ENCODE data around the gene SH3GL3. TPM values are rescaled to one million over a fixed set of nuclear protein-coding genes. Genes with fewer than 3 reads are reported as not detected.

Gene SH3GL3
- polyA plus RNA-seq, 2 of the 4 experiments (the other 2 are of a cell fraction): 0.19 to 0.21 TPM

DNA sequence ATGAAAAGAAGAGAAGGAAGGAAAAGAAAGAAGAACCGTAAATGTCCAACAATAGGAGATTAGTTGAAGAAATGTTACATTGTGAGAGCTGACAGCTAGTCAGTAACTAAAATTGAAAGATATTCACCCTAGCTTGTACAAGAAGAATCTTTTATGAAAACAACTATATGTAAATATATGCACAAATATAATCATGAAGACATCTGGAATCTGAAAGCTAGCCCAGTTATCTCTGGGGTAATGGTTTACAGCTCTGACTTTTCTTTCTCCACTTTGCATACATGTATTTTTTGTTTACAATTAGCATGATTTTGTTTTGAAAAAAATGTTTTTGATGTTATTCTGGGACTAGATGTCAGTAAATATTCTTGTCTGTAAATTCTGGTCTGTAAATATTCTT, 169.7 kb downstream of the SH3GL3 start:
- no peaks in the 10 kb centered on the region for H3K9me3 ChIP-seq
- 21% methylated on average over 1 of the region's 1 CpG for WGBS (ENCODE audit: missing lambda C conversion rate)
- H3K4me3 ChIP-seq: no peak overlapping the region
- no peak overlapping the region for H3K27ac ChIP-seq
- H3K4me2 ChIP-seq: no peak overlapping the region
- ChIA-PET POLR2A (no interaction called here), CTCF (interaction anchor here (1.0 kb wide), 1 partner anchor 12 kb away, joined by 3 read pairs; no protein-coding TSS in a partner anchor)
- no peak for FAIRE-seq
- ATAC-seq: no peak
- H3K4me1 ChIP-seq: no peaks in the 10 kb centered on the region
- TF ChIP-seq JUN (IDR thresholded peaks at IDR 0.05) (no peak), HOXB13 (CRISPR knock-in tag; IDR thresholded peaks at IDR 0.05; ENCODE audit: low read depth) (no peak), TP53 (CRISPR knock-in tag; IDR thresholded peaks at IDR 0.05) (no peak), KDM5A (IDR thresholded peaks at IDR 0.05) (no peak), CHD4 (IDR thresholded peaks at IDR 0.05; ENCODE audit: borderline replicate concordance) (no peak), ZFP36 (IDR thresholded peaks at IDR 0.05; ENCODE audit: borderline replicate concordance, partially characterized antibody) (no peak), RARB (CRISPR knock-in tag; IDR thresholded peaks at IDR 0.05) (no peak), JUNB (IDR thresholded peaks at IDR 0.05) (no peak), PHF8 (IDR thresholded peaks at IDR 0.05; ENCODE audit: borderline replicate concordance, low read depth) (no peak), HEYL (CRISPR knock-in tag; IDR thresholded peaks at IDR 0.05) (no peak), CHD2 (IDR thresholded peaks at IDR 0.05; ENCODE audit: low read length, partially characterized antibody) (no peak), MAZ (IDR thresholded peaks at IDR 0.05; ENCODE audit: borderline replicate concordance, low read depth, low read length) (no peak)
- TF ChIP-seq, protein P1, sequence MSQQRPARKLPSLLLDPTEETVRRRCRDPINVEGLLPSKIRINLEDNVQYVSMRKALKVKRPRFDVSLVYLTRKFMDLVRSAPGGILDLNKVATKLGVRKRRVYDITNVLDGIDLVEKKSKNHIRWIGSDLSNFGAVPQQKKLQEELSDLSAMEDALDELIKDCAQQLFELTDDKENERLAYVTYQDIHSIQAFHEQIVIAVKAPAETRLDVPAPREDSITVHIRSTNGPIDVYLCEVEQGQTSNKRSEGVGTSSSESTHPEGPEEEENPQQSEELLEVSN (IDR thresholded peaks at IDR 0.05; ENCODE audit: borderline replicate concordance, low read depth): no peak
- TF ChIP-seq, protein P2, sequence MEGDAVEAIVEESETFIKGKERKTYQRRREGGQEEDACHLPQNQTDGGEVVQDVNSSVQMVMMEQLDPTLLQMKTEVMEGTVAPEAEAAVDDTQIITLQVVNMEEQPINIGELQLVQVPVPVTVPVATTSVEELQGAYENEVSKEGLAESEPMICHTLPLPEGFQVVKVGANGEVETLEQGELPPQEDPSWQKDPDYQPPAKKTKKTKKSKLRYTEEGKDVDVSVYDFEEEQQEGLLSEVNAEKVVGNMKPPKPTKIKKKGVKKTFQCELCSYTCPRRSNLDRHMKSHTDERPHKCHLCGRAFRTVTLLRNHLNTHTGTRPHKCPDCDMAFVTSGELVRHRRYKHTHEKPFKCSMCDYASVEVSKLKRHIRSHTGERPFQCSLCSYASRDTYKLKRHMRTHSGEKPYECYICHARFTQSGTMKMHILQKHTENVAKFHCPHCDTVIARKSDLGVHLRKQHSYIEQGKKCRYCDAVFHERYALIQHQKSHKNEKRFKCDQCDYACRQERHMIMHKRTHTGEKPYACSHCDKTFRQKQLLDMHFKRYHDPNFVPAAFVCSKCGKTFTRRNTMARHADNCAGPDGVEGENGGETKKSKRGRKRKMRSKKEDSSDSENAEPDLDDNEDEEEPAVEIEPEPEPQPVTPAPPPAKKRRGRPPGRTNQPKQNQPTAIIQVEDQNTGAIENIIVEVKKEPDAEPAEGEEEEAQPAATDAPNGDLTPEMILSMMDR (IDR thresholded peaks at IDR 0.05): no peak
- no peak for DNase-seq (ENCODE audit: low read depth in 1 of 2, low spot score in 1 of 2)

DNA sequence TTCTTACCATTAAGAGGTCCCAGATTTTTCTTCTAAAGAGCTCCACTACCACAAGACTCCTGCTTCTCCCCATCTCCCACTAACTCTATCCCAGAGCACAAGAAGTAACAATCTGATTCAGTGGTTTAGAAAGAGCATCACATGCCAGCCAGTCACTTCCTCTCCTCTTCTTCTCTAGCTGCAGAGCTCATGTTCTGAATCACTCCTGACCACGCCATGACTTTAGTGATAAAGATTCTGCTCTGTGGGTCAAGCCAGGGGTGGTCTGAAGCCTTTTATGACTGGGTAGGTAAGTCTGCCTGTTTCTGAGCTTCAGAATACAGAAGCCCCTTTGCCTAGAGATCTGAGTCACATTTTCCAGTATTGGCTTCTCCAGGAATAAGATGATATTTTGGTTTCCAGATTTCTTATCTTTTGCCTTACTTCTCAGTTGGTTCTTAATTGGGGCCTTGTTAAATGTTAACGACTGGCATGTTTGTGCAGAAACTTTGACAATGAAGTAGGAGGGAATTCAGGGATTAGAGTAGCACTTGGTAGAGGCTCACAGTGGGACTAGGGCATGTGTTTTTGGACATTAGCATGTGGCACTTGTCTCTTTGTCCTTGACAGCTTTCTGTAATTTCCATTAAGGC, 179.1 kb downstream of the SH3GL3 start:
- CTCF ChIA-PET: interaction anchor here (1.7 kb wide), 1 partner anchor 15 kb away, joined by 6 read pairs; no protein-coding TSS in a partner anchor
- no peak for DNase-seq (ENCODE audit: low read depth in 1 of 2, low spot score in 1 of 2)
- ATAC-seq: no peak
- Histone ChIP-seq H3K27ac (no peak overlapping the region), H3K4me2 (no peak overlapping the region), H3K9me3 (no peaks in the 10 kb centered on the region; the same call in 2 of the 3 replicates), H3K4me3 (no peak overlapping the region), H3K4me1 (no peaks in the 10 kb centered on the region)
- no peak for FAIRE-seq
- 14% methylated on average over 2 of the region's 2 CpGs for WGBS (ENCODE audit: missing lambda C conversion rate)
- POLR2A ChIA-PET: no interaction called here
- TF ChIP-seq ZFP36 (IDR thresholded peaks at IDR 0.05; ENCODE audit: borderline replicate concordance, partially characterized antibody) (no peak), NPAS2 (CRISPR knock-in tag; IDR thresholded peaks at IDR 0.05; ENCODE audit: borderline replicate concordance) (no peak)

DNA sequence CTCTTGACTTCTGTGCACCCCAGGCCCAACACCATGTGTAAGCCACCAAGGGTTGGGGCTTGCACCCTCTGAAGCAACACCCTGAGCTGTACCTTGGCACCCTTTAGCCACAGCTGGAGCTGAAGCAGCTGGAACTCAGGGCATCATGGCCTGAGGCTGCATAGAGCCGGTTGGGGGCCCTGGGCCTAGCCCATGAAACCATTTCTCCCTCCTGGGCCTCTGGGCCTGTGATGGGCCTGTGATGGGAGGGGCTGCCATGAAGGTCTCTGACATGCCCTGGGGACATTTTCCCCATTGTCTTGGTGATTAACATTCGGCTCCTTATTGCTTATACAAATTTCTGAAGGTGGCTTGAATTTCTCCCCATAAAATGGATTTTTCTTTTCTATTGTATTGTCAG, 184.4 kb downstream of the SH3GL3 start:
- Histone ChIP-seq H3K4me2 (no peak overlapping the region), H3K9me3 (no peaks in the 10 kb centered on the region; the same call in 2 of the 3 replicates), H3K4me1 (no peaks in the 10 kb centered on the region), H3K4me3 (no peak overlapping the region), H3K27ac (no peak overlapping the region)
- FAIRE-seq: no peak
- 2% methylated on average over 2 of the region's 2 CpGs for WGBS (ENCODE audit: missing lambda C conversion rate)
- ChIA-PET CTCF (interaction anchor here (0.9 kb wide), 1 partner anchor 15 kb away, joined by 4 read pairs; no protein-coding TSS in a partner anchor), POLR2A (no interaction called here)
- DNase-seq (ENCODE audit: low read depth in 1 of 2, low spot score in 1 of 2): no peak
- ATAC-seq: no peak
- TF ChIP-seq, protein P2 (IDR thresholded peaks at IDR 0.05): no peak
- TF ChIP-seq, protein P3, sequence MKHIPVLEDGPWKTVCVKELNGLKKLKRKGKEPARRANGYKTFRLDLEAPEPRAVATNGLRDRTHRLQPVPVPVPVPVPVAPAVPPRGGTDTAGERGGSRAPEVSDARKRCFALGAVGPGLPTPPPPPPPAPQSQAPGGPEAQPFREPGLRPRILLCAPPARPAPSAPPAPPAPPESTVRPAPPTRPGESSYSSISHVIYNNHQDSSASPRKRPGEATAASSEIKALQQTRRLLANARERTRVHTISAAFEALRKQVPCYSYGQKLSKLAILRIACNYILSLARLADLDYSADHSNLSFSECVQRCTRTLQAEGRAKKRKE (CRISPR knock-in tag; IDR thresholded peaks at IDR 0.05; ENCODE audit: low read depth): no peak
- TF ChIP-seq EP300 (IDR thresholded peaks at IDR 0.05) (no peak), HOXA7 (CRISPR knock-in tag; IDR thresholded peaks at IDR 0.05) (no peak), JUN (IDR thresholded peaks at IDR 0.05) (no peak), MYC (IDR thresholded peaks at IDR 0.05; ENCODE audit: borderline replicate concordance, low read length) (no peak), HDAC2 (IDR thresholded peaks at IDR 0.05) (no peak), NR3C1 (IDR thresholded peaks at IDR 0.05) (no peak), SMC3 (IDR thresholded peaks at IDR 0.05) (no peak), NFE2L2 (conservative IDR thresholded peaks at IDR 0.05; ENCODE audit: low read length) (no peak), CHD4 (IDR thresholded peaks at IDR 0.05; ENCODE audit: borderline replicate concordance) (no peak), NPAS2 (CRISPR knock-in tag; IDR thresholded peaks at IDR 0.05; ENCODE audit: borderline replicate concordance) (no peak), RAD21 (conservative IDR thresholded peaks at IDR 0.05 in 1 of 2, IDR thresholded peaks at IDR 0.05 in 1 of 2) (no peak), GATA3 (IDR thresholded peaks at IDR 0.05; ENCODE audit: borderline replicate concordance) (no peak)
- TF ChIP-seq, protein P1 (IDR thresholded peaks at IDR 0.05; ENCODE audit: borderline replicate concordance, low read depth): no peak
